ENCODE data around the gene TBL3.

- TF ChIP-seq CTCF (IDR thresholded peaks at IDR 0.05), result no peak
- TF ChIP-seq POLR2A (IDR thresholded peaks at IDR 0.05), result no peak
Measured at GRCh38 chr16:1976216-1976520, 4.3 kb downstream of the TBL3 start.
